GM18868 (cell line): ENCODE measurements around the gene ZDHHC8.

Source experiments
- ATAC-seq: cut with Tn5 transposase; IDR thresholded peaks from one replicate; pipeline ENCODE4 v1.9.1; 2021; ENCODE audit warnings: mild to moderate bottlenecking, moderate library complexity; ENCODE audit not compliant: unreplicated experiment

Gene ZDHHC8

DNA sequence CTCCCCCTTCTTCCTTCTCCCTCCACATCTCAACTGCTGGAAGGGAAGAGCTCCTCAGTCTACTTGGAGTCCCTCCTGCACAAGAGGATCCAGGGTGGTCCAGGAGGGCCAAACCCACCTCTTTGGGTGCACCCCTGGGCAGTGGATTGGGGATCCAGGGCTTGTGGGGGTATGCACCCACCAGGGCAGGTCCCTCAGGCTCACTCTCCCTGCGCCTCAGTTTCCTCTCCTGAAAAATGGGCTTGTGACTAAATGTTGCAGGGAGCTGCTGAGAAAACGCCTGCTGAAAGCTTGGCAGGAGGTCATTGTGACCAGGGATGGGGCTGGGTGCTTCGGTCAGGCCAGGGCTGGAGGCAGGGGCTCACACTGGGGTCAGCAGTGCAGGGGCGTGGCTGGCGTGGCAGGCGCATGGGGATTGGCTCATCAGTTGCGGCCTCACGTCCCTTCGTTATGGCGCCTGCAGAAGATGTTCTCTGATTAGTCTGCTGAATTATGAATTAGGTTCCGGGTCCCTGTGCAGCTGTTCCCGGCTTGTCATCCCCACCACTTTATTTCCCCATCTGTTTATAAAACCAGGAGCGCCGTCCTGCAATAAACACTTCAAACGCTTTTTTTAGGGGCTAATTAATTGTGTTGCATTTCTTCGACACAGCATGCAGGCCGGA lies 44.9 kb downstream of the ZDHHC8 start:
- ATAC-seq: no peak

DNA sequence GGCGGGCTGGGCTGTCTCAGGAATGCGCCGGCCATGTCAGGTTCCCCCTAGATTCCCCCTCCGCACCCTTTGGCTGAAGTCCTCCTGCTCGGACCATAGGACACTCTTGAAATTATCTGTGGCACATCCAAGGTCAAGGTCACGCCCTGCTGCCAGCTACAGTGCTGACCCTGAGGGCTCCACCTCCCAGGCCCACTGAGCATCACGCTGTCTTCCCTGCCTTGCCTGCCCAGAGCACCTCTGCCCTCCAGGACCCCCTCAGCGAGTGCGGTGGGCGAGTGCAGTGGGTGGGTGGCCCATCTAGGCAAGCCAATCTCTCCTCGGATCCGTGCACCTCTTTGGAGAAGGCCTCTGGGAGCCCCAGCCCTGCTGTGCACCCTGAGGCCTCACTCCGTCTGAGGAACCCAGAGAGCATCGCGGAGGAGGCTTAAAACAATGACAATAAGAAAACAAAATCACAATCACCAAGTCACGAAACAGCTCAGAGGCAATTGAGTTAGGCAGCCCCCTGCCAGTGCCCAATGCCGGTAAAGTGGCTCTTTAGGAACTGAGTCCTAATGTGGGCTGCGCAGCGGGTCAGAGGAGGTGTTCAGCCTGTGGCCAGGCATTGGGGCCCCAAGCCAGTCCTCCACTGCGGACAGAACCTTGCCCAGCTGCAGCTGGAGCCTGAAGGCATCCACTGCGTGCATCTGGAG lies 45.8 kb downstream of the ZDHHC8 start:
- no peak for ATAC-seq

DNA sequence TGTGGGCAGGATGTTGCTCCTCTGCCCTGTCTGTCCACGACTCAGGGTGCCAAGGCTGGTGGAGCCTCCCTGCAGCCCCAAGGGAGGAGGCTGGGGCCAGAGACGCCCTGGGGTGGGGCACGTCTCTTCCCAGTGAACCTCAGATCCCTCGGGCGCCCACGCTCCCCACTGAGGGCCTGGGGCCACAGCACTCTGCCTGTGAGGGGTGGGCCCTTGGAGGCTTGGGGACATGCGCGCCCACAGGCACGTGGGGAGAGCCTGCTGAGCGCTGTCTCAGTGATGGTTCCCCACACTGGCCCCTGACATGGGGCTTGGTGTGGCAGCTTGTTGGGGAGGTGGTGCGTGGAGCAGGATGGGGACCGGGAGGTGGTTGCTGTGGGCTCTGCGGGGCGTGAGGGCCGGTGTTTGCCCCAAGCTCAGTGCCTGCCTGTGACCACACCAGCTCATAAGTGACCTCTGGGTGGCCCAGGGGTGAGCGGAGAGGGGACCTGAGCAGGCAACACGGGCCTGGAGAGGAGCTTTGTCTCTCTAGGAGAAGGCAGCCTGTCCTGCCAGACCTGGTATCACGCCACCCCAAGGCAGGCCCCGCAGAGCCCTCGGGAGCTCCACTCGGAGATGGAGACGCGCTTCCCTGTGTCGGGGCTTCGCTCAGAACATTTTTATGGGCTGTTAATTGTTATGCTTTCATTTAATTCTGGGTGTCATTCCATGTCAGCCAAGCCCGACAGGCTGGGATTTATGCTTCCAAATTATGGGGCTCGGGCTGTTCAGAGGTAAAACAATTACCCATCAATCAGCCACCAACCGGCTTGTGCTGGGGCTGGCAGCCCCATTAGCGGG lies 46.7 kb downstream of the ZDHHC8 start:
- no peak for ATAC-seq

DNA sequence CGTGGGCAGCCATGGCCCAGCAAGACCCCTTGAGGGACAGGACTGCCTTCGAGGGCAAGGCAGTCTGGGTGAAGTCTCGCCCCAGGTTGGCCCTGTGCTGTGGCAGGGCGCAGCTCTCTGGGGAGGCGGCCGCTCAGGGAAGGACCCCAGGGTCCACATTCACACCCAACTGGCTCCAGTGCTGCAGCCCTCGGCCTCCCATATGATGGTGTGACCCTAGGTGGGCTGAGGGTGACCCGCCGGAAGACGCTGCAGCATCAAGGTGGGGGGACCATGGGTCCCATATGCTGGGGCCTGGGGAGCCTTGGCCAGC lies 47.3 kb downstream of the ZDHHC8 start:
- no peak for ATAC-seq

DNA sequence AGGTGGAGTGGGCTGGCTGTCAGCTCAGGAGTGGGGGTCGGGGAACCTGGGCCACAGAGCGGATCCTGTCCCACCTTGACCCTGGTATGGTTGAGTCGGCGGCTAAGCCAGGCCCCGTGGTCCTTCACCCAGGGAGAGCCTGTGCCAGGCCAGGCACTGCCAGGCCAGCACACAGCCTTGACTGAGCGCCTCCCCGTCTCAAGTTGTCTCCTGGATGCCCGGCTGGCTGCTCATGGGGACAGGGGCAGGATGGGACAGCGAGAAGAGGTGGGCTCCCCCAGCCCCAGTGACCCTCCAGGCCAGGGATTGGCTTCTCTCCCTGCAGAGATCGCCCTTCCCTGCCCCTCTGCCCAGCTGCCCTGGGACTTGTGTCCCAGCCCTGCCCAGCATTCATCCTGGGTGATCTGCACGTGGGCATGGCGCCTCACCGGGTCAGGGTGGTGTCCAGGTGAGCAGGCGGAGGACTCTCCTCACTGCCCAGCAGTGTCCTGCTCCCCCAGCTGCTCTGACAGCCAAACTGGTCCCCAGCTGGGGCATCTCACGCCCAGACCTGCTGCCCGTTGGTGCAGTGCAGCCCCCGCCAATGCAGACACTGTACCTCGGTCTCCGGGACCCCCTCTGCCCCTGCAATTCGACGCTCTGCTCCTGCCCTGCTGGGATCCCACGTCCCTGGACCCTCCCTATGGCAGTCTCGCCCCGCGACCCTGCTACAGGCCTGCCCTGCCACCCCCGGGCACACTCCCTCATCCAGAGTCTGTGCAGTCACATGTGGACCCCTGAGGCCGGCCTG lies 48.0 kb downstream of the ZDHHC8 start:
- ATAC-seq: no peak

DNA sequence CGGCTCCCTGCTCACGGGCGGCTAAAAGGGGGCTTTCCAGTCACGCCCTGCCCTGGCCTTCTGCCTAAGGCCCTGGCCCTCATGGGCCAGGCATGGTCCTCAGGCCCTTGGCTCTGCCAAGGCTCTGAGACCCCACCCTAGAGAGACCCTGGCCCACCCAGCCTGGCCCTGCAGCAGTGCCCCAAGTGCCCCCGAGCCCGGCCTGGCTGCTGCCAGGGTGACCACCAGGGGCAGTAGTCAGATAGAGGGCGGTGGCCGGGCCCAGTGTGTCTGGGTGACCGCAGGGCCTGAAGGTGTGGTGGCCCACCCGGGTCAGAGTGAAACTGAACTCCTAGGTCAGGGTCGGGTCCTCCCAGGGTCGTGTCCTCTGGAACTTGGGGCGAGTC lies 48.6 kb downstream of the ZDHHC8 start:
- ATAC-seq: no peak

DNA sequence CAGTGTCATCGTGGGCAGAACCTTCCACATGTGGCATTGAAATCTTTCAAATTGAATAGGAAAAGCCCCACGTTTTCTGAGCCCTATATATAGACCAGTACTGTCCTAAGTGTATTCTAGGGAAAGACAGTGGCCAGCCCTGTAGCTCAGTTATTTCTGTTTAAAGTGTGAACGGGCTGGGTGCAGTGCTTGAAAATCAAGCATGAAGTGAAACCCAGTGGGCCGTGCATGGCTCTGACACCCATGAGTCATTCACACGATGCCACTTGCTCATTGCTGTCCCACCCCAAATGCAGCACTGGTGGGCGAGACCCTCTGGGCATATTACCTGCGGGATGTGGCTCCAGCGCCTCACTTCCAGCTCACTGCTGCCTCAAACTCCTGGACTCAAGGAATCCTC lies 49.0 kb downstream of the ZDHHC8 start:
- no peak for ATAC-seq

DNA sequence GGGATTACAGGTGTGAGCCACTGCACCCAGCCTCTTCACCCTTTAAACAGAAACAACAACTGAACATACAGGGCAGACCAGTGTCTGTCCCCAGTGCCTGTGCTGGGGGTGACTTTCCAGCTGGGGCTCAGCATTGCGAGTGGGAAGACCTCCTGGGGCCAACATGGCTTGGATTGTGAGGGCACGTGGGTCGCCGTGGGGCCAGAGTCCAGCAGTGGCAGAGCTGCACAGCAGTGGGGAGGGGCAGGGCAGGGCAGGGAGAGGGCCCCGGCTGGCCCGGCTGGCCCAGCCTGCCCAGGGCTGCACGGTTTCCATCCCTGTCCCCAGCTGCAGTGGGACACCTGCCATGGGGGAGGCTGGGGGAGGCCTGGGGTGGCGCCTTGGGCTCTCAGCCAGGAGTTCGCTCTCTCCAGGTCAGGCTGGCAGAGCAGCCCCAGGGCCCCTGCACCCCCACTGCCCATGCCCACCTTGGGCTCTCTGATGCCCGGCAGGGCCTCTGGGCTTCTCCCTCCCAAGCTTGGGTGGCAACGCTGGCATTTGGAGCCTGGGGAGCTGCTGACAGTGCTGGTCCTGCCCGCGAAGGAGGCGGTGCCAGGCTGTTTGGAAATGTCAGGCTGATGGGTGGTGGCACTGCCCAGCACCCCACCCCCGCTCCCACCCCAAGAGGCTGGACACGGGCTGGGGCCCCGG lies 49.7 kb downstream of the ZDHHC8 start:
- no peak for ATAC-seq

DNA sequence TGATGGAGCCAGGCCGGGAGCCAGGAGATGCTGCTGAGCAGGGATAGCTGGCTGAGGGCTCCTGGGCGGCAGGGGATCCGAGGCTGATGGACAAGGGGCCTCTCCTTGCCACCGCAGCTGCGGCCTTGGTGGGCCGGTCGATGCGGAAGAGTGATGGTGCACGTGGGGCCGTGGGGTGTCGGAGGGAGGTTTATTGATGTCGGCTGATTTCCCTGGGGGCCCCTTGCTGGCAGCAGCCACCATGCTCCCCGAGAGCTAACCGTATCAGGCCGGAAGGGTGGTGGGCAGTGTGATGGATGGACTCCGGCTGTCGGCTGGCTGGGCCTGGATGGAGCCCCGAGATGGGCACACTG lies 50.3 kb downstream of the ZDHHC8 start:
- no peak for ATAC-seq

DNA sequence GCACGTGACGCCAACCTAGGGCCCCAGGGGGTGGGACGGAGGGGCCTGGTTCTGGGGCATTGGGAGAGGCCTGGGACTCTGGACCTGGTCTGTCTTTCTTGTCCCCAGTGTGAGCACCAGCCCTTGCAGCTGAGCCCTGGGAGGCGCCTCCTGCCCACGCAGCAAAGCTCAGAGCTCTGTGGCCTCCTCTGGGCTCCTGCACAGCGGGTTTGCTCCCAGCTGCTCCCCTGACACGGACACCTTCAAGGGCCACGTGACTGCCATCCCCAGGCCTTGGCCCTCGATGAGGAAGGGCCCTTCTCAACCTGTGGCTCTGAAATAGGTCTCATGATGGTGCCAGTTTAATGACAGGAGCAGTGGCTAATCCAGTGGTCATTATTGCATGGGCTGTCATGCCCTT lies 50.8 kb downstream of the ZDHHC8 start:
- ATAC-seq: no peak

DNA sequence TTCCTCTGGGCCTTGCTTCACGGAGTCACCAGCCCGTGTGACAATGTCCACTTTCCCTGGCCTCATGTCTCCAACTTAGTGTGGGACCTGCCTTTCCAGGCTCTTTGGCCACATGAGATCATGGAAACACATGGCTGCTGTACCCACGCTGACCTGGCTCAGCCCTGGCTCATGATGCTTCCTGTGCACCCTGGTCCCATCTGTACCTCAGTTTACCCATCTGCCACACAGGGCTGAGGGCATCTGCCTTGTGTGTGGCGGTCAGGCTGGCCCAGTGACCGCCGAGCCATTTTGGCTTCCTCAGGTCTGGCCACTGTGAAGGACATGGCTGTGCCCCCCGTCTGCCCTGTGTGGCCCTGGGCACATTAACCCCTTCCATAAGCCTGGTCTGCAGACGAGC lies 51.5 kb downstream of the ZDHHC8 start:
- ATAC-seq: no peak

DNA sequence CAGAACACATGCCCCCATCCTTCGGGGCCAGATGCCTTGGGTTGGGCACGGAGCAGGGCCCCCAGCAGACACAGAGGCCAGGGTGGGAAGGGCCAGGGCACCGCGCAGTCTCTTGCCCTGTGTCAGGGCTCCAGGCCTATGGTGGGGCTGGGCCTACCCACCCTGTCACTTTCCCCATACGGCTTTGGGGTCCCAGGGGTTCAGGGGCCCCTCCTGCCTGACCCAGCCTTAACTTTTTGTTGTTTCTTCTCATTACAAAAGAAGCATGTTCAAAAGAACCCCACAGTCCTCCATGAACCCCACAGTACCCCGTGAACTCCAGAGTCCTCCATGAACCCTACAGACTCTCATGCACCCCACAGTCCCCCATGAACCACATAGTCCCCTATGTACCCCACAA lies 52.2 kb downstream of the ZDHHC8 start:
- ATAC-seq: no peak

DNA sequence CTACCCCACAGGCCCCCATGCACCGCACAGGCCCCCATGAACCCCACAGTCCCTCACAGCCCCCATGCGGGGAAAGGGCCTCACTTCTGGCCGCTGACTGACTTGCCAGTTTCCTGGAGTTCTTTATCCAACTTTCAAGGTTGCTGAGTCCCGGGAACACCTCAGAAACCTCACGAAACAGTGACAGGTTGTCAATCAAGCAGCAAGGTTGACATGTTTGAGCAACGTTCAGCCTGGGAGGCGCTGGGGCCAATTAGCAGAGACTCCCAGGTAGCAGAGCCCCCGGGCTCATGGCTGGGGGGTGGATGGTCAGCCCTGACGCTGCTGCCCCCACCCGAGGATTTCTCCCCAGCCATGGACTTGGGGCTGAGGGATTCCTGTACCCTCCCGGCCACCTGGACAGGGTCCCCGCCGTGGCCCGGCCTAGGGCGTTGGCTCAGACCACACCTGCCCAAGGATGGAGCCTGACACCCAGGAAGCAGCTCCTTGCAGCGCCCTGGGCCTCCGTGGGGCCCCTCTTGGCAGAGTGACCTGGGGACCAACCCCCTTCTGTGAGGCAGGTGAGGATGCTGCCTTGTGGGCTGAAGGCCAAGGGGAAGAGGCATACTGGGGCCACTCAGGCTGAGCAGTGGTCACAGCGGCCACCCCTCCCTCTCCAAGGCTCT lies 53.0 kb downstream of the ZDHHC8 start:
- ATAC-seq: no peak

DNA sequence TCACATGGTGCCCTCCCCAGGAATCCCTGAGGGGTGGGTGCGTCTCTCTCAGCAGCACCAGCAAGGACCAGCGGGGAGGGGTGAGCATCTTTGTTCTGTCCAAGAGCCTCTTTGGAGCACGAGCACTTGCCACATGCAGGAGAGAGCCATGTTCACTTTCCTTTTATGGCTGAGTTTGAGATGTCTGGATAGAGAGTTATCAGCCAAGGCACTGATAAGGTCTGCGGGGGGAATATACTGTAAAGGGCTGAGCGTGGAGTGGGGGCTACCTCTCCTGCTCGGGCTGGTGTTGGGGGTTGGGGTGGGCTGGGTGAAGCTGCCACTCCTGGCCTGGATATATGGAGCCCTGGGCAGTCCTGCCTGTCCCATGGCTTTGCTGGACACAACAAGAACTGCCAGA lies 54.1 kb downstream of the ZDHHC8 start:
- no peak for ATAC-seq

DNA sequence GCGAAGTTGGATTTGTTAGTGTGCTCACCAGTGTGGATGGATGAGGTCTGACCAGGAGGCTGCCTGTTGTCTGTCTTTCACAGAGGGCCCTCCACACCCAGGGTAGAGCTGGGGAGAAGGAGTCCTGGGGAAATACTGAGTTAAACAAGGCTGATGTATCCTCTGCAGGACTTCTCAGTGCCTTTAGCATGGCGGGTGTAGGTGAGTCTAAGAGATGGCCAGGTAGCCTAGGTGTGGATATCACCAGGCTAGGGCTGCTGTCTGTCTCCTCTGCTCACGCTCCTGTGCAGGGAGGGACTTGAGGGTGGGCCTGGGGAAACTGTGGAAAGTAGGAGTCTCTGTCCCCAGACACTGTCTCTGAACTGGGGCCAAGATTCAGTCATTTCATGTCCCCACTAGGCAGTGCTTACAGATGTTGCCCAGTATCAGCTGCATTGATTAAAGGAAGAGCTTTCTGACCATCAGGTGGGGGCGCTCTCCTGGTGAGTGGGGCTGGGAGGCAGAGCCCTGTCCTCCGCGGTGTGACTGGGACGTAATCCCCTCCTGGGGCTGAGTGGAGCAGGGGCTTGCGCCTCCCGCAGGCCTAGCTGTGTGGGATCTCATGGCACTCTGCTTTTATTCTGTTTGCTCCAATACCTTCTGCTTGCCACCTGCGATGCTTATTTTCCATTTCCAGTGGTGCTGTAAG lies 54.7 kb downstream of the ZDHHC8 start:
- no peak for ATAC-seq

DNA sequence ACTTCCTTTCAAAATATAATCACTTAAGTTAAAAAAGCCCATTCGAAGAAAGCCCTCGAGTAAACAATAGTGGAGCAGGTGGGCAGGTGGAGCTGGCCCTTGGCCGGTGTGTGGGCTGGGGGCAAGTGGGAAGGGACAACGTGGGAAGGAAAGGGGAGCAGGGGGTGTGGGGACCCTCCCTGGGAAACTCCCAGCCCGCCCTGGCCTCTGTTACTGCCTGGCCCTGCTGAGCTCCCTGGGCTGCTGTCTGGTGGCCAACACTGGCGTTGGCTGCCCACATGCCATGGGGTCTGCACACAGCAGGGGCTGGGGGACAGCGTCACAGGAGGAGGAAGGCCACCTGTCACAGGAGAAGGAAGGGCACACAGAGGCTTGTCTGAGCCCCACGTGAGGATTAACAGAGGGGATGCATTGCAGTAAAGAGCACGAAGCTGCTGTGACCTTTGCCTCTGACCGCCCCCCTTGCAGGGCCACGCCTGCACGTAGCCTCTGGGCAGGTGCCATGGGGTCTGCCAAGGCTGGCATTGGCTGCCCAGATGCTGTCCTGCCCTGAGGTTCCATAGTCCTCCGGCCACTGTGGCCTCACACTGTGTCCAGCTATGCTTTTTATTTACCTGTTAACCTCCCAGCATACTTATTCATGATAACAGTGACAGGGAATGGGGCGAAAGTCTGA lies 55.4 kb downstream of the ZDHHC8 start:
- ATAC-seq: no peak

DNA sequence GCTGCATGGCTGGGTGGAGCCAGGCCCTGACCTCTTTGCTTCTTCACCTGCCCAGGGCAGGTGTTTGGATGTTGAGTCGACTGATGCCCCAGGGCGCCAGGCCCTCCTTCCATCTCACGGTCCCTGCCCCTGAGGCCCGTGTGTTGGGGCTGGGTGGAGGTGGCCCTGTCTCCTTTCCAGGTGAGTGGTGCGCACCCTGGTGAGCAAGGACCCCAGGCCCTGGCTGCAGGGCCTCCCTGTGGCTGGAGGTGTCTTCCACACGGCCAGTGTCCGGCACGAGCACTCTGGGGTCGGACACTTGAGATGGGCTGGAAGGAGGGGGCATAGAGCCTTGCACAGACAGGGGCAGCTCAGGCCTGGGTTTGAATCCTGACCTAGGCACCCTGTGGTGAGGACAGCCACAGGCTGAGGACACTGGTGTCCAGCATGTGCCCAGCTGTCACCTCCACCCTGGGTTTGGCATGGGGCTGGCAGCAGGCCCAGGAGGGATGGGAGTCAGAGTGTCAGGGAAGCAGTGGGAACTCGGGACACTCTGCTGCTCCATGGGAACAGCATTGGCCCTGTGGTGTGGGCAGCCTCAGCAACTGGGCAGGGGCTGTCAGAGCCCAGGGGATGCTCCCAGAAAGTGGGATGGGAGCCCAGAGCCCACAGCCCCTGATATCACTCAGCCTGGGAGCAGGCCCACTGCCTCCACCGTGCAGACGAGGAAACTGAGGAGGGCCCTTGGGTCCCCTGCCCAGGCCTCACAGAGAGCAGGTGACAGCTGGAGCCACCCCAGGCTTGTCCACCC lies 56.4 kb downstream of the ZDHHC8 start:
- ATAC-seq: no peak

DNA sequence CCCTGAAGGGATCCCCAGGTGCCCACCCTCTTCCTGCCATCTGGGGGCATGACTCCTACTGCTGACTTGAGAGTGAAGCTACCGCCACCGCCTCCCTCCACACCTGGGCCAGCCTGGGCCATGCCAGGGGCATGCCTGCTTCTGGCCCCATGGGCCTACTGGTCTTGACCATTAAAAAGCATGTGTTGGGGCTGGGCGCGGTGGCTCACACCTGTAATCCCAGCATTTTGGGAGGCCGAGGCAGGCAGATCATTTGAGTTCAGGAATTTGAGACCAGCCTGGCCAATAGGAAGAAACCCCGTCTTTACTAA lies 56.9 kb downstream of the ZDHHC8 start:
- ATAC-seq: no peak
